ENCODE measurements around the gene EMP2.
"Not testable (repeated sequence)": the region's sequence is repeated elsewhere in the genome, so short reads cannot be mapped to it uniquely, and the experiment has no call there.

The EMP2 gene

GRCh38 chr16:10577305-10578202, 2.8 kb downstream of the EMP2 start:
- no peak for TF ChIP-seq ZNF274 (IDR thresholded peaks at IDR 0.05; ENCODE audit: low read depth, low read length)
- H3K4me3 ChIP-seq (ENCODE audit: low read length) = no peak overlapping the region

GRCh38 chr16:10576390-10577304, 3.8 kb downstream of the EMP2 start:
- TF ChIP-seq ZNF274 (IDR thresholded peaks at IDR 0.05; ENCODE audit: low read depth, low read length) = no peak
- no peak overlapping the region for H3K4me3 ChIP-seq (ENCODE audit: low read length)

- no peak for TF ChIP-seq ZNF274 (IDR thresholded peaks at IDR 0.05; ENCODE audit: low read depth, low read length)
- no peak overlapping the region for H3K4me3 ChIP-seq (ENCODE audit: low read length)
Measured at GRCh38 chr16:10575506-10576130, 4.8 kb downstream of the EMP2 start.

GRCh38 chr16:10572611-10573010, 7.8 kb downstream of the EMP2 start:
- no peak for TF ChIP-seq ZNF274 (IDR thresholded peaks at IDR 0.05; ENCODE audit: low read depth, low read length)

GRCh38 chr16:10571354-10571753, 9.0 kb downstream of the EMP2 start:
- no peak for TF ChIP-seq ZNF274 (IDR thresholded peaks at IDR 0.05; ENCODE audit: low read depth, low read length)
- H3K4me3 ChIP-seq (ENCODE audit: low read length) = no peak overlapping the region

More at GRCh38 chr16:10572611-10573010, 7.8 kb downstream of the EMP2 start:
- no peak overlapping the region for H3K4me3 ChIP-seq (ENCODE audit: low read length)

- TF ChIP-seq ZNF274 (IDR thresholded peaks at IDR 0.05; ENCODE audit: low read depth, low read length) = no peak
- no peak overlapping the region for H3K4me3 ChIP-seq (ENCODE audit: low read length)
Measured at GRCh38 chr16:10569621-10570020, 10.8 kb downstream of the EMP2 start.

- no peak for TF ChIP-seq ZNF274 (IDR thresholded peaks at IDR 0.05; ENCODE audit: low read depth, low read length)
- no peak overlapping the region for H3K4me3 ChIP-seq (ENCODE audit: low read length)
Measured at GRCh38 chr16:10566613-10567012, 13.8 kb downstream of the EMP2 start.

GRCh38 chr16:10565167-10565566, 15.2 kb downstream of the EMP2 start:
- H3K4me3 ChIP-seq (ENCODE audit: low read length) = no peak overlapping the region
- no peak for TF ChIP-seq ZNF274 (IDR thresholded peaks at IDR 0.05; ENCODE audit: low read depth, low read length)

GRCh38 chr16:10564591-10564990, 15.8 kb downstream of the EMP2 start:
- H3K4me3 ChIP-seq (ENCODE audit: low read length) = no peak overlapping the region
- TF ChIP-seq ZNF274 (IDR thresholded peaks at IDR 0.05; ENCODE audit: low read depth, low read length) = no peak

GRCh38 chr16:10562361-10562899, 18.0 kb downstream of the EMP2 start:
- H3K4me3 ChIP-seq (ENCODE audit: low read length) = no peak overlapping the region
- TF ChIP-seq ZNF274 (IDR thresholded peaks at IDR 0.05; ENCODE audit: low read depth, low read length) = no peak

GRCh38 chr16:10561425-10561824, 19.0 kb downstream of the EMP2 start:
- TF ChIP-seq ZNF274 (IDR thresholded peaks at IDR 0.05; ENCODE audit: low read depth, low read length) = no peak
- no peak overlapping the region for H3K4me3 ChIP-seq (ENCODE audit: low read length)

- no peak for TF ChIP-seq ZNF274 (IDR thresholded peaks at IDR 0.05; ENCODE audit: low read depth, low read length)
Measured at GRCh38 chr16:10561001-10561400, 19.4 kb downstream of the EMP2 start.

GRCh38 chr16:10559792-10560191, 20.6 kb downstream of the EMP2 start:
- not testable (repeated sequence) for H3K4me3 ChIP-seq (ENCODE audit: low read length)

More at GRCh38 chr16:10561001-10561400, 19.4 kb downstream of the EMP2 start:
- H3K4me3 ChIP-seq (ENCODE audit: low read length) = no peak overlapping the region
